ENCODE data around the gene DNAH2.

The DNAH2 gene

DNA sequence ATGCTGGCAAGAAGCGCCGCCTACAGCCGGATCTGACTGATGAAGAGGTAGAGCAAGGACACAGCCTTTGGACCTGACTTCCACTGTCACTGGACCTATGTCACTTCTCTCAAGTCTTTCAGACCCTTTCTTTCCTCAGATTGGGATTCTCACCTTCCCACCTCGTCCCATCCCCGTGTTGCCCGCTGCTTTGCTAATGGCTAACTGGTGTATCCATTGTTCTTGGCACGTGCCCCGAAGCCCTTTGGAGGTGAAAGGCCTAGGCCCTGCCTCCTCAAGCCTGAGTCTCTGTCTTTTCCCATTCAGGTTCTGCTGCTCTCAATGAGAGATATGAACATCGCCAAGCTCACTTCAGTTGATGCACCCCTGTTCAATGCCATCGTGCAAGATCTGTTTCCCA, 63.2 kb downstream of the DNAH2 start:
- no peak for DNase-seq

- no peak for DNase-seq
Observed at GRCh38 chr17:7781429-7781828, 63.9 kb downstream of the DNAH2 start.

DNA sequence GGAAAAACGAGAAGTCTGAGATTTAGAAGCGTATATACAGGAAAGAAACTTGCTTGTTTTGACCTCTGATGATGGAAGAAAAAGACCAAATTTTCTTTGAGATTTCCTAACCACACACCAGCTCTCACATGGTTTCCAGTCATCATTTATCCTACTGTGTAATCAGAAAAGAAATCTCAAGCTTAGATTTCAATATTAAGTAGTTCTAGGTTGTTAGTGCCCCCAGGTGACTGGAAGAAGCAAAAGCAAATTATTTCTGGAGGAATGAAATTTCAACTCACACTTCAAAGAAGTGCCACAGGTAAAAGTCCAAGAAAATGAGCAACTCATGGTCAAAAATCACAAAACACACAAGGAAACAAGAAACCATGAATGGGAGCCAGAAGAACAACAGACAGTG, 64.7 kb downstream of the DNAH2 start:
- peak; percentile 20 for DNase-seq

GRCh38 chr17:7786866-7787265, 69.3 kb downstream of the DNAH2 start:
- no peak for DNase-seq

- DNase-seq = no peak
Observed at GRCh38 chr17:7789131-7789530, 71.6 kb downstream of the DNAH2 start.

- no peak for DNase-seq
Observed at GRCh38 chr17:7790150-7790549, 72.6 kb downstream of the DNAH2 start.

DNA sequence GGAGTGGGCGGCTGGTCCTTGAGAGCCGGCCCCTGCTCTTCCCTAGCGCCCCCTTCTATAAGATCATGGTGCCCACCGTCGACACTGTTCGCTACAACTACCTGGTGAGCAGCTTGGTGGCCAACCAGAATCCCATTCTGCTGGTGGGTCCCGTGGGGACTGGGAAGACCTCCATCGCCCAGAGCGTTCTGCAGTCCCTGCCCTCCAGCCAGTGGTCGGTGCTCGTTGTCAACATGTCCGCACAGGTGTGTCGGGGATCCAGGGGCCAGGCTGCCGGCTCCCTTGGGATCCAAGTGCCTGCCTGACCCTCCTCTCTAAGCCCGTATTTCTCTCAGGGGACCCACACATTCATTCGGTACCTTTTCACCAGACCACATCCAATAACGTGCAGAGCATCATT, 75.1 kb downstream of the DNAH2 start:
- DNase-seq = no peak

GRCh38 chr17:7794075-7794663, 76.6 kb downstream of the DNAH2 start:
- DNase-seq = no peak

DNA sequence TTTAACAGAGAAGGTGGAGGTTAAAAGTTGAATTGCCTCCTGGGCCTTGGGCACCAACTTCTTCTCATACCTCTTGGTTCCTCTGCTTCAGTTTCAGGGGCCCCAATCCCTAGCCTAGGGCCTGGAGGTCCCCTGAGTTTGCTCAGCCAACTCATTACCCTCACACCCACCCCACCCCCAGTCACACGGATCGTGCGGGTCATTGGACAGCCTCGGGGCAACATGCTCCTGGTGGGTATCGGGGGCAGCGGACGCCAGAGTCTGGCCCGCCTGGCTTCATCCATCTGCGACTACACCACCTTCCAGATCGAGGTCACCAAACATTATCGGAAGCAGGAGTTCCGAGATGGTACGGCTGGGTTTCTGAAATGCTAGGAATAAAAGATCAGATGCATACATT, 80.4 kb downstream of the DNAH2 start:
- no peak for DNase-seq

GRCh38 chr17:7798839-7799238, 81.3 kb downstream of the DNAH2 start:
- no peak for DNase-seq

DNA sequence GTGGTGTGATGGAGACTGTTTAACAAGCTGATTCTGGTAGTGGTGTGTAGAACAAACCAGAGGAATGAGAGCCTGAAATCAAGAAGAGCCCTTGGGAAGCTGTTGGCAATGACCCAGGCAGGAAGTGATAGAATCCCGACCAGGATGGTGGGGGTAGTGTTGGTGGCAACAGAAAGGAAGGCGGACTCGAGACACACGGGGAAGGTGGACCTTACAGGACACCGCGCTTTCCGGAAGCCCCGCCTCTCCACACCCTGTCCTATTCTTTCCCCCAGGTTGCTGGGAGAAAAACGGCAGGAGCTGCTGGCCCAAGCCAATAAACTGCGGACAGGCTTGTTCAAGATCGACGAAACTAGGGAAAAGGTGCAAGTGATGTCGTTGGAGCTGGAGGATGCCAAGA, 86.4 kb downstream of the DNAH2 start:
- DNase-seq = peak; percentile 21

GRCh38 chr17:7806587-7806986, 89.0 kb downstream of the DNAH2 start:
- no peak for DNase-seq

DNA sequence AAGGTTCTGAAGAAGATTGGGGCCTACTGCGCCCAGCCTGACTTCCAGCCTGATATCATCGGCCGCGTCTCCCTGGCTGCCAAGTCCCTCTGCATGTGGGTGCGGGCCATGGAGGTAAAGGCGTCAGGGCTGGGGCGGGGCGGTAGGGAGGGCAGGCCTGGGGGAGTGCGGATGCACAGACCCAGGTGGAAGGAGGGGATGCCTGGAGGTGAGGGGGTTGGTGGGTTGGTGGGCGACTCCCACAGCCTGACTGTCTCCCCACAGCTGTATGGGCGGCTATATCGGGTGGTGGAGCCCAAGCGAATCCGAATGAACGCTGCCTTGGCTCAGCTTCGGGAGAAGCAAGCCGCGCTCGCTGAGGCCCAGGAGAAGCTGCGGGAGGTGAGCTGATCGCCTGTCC, 89.7 kb downstream of the DNAH2 start:
- DNase-seq = no peak

GRCh38 chr17:7809086-7809790, 91.7 kb downstream of the DNAH2 start:
- no peak for DNase-seq

DNA sequence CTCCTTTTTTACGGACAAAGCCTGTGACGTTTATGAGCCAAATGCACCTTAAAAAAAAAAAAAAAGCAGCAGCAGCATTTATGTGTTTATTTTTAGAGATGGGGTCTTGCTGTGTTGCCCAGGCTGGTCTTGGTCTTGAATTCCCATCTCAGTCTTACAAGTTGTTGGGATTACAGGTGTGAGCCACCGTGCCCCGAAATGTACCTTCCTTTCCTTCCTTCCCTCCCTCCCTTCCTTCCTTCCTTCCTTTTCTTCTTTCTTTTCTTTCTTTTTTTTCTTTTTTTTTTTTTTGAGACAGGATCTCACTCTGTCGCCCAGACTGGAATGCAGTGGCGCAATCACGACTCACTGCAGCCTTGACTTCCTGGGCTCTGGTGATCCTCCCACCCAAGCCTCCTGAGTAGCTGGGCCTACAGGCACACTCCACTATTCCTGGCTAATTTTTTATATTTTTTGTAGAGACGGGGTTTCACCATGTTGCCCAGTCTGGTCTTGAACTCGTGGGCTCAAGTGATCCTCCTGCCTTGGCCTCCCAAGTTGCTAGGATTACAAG, 92.3 kb downstream of the DNAH2 start:
- peak; percentile 44 for DNase-seq

DNA sequence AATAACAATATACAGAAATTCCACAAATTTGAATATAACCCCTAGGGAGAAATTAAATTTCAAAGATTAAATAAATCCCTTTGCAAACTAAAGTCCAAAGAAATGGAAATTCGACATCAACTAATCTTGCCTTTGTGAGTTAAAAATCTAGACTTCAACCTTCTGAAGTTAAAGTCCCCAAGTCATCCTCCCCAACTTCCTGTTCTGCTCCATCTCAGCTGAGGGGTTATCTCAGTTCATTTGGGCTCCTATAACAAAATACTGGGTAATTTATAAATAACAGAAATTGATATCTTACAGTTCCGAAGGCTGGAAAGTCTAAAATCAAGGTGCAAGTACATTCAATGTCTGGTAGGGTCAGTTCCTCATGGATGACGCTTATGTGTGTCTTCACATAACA, 93.7 kb downstream of the DNAH2 start:
- no peak for DNase-seq

- DNase-seq = no peak
Observed at GRCh38 chr17:7814969-7815368, 97.4 kb downstream of the DNAH2 start.

DNA sequence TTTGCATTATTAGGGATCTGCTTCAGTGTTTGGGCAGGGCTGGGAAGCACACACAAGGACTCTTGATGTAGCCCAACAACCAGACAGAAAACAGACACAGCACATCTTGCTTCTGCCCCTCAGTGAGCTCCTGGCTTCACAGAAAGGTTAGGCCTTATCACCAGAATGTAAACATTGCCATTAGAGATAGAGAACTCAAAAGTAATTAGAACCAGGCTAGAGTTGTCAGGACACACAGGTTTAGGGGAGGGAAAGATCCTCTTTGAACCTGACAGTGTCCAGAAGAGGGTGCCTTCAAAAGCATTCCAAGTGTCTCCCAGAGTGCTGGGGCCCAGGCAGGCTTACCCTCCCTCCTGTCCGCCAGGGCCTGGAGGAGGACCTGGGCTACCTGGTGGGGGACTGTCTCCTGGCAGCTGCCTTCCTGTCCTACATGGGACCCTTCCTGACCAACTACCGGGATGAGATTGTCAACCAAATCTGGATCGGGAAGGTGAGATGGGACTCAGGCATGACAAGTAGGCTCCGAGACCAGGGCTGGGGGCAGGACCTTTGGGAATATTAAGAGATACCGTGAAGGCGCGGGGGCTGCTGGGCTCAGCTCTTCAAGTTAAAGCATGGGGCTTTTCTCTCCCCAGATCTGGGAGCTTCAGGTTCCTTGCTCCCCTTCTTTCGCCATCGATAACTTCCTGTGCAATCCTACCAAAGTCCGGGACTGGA, 99.5 kb downstream of the DNAH2 start:
- DNase-seq = no peak

DNA sequence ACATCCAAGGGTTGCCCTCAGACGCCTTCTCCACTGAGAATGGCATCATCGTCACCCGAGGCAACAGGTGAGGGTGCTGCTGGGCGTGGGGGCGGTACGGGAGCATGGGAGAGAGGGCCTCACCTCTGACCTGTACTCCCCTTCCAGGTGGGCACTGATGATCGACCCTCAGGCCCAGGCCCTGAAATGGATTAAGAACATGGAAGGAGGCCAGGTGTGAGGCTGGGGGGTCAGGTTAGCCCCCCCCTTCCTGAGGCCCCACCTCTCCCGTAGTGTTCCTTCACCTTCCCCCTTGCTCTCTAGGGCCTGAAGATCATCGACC, 100.1 kb downstream of the DNAH2 start:
- no peak for DNase-seq

DNA sequence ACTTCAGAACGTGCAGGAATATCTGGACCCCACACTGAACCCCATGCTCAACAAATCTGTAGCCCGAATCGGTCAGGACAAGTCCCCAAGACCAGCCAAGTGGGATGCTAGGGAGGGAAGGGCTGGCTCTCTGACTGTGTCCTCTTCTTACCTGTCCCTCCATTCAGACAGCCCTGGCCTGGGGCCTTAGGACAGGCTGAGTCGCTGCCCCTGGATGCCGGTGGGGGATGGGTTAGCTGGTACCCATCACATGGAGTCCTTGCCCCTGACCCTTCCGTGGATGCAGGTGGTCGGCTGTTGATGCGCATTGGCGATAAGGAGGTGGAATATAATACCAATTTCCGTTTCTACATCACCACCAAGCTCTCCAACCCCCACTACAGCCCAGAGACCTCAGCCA, 100.5 kb downstream of the DNAH2 start:
- DNase-seq = no peak

DNA sequence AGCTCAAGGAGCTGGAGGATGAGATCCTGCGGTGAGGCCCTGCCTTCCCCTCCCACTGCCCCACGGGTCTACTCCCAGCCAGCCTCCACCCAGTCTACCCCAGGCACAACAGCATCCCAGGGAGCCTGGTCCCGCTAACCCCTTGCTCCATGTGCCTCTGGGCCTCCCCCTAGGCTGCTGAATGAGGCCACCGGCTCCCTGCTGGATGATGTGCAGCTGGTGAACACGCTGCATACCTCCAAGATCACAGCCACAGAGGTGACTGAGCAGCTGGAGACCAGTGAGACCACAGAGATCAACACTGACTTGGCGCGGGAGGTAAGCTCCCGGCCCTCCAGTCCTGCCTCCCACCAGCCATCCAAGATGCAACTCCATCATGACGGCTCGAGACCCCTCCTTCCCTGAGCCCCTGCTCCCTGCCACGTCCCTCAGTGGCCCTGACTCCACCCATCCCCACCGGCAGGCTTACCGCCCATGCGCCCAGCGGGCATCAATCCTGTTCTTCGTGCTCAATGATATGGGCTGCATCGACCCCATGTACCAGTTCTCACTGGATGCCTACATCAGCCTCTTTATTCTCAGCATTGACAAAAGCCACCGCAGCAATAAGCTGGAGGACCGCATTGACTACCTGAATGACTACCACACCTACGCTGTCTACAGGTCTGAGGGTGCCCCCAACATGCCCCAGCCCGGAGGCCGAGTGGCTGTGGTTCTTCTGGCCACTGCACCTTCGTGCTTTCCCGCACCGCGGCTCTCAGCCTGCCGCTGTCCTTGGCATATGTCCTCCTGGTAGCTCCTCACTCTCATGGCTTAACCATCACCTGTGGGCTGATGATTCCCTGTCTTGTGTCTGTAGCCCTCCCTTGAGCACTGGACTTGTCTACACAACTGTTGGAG, 101.5 kb downstream of the DNAH2 start:
- DNase-seq = no peak

- no peak for DNase-seq
Observed at GRCh38 chr17:7820231-7820630, 102.7 kb downstream of the DNAH2 start.

DNA sequence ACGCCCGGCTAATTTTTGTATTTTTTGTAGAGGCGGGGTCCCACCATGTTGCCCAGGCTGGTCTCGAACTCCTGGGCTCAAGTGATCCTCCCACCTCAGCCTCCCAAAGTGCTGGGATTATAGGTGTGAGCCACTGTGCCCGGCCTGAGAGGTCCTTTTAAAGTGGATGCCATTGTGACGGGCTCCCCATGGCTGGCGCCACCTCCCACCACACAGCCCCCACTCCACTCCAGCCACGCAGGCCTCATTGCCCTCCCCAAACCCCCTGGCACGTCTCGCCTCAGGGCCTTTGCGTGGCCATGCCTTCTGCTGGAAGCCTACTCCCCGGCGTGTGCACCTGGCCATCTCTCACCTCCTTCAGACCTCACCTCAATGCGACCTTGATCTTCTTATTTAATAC, 104.6 kb downstream of the DNAH2 start:
- DNase-seq = no peak
